GM21381 (cell line): ENCODE results near the gene PDAP1.
"Not testable (repeated sequence)": the region's sequence is repeated elsewhere in the genome, so short reads cannot be mapped to it uniquely, and the experiment has no call there.

ENCODE experiments used
- ATAC-seq: cut with Tn5 transposase; IDR thresholded peaks from one replicate; pipeline ENCODE4 v1.9.1; 2021; ENCODE audit warnings: mild to moderate bottlenecking, moderate library complexity; ENCODE audit not compliant: unreplicated experiment

Gene PDAP1

DNA sequence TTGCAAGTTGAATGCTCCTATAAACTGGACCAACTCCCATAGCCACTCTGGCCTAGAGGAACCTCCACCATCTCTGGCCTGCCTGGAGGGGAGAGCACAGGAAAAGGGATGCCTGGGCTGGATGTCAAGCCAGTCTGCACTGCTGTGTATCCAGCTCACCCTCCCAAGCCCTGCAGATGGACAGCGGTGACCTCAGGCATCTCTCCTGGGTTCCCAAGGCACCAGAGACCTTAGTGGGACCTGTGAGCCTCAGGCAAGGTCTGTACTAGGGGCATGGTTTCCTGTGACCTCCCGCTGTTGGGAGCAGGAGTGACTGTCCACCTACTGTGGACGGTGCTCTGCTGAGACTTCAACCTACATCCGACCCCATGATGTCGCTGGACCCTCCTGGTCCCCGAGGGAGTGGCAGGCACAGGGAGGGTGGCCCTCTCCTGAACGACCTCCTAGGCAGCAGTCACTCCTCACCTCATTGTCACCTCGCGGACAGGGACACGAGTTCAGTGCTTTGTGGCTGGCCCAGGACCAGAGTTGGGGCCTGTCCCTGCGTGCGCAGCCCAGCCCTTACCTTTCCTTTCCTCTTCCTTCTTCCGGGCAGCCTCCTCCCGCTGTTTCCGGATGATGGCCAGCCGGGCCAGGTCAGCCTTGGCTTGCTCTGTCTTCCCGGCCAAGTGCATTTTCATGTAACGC lies 11.0 kb downstream of the PDAP1 start:
- ATAC-seq, result no peak

DNA sequence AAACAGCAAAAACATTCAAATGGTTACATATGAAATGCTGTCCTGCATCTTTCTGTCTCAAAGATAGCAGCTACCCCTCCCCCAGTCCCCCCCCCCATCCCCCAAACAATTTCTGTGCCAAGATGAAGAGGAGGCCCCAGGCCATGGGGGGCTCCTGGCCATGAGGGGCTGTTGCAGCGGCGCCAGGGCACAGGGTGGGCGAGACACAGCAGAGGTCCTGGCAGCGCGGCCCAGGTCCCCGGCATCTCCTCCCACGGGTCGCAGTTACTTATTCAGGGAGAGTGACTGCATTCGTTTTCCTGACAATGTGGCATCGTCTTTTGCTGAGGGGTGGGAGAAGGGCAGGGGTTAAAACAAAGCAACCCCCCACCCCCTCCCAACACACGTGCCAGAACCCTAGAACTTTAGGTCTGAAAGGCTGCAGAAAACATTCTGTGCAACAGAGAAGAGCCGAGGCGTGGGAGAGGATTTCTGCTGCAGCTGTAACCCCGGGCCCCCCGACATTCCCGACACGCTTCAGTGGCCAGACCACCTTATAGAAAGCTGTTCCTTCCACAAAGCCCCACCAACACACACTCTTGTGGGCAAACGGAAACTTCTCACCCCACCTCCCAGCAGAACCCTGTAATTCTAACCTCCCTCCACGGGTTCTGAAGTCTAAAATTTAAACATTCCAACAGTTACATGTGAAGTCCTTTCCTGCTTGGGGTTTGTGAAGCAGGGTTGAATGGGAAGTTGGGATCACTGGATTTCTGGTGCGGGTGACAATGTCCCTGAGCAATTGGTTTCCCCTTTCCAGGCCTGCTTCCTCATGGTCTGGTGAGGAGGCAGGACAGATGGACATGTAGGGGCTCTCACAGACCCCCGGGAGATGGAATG lies 11.7 kb downstream of the PDAP1 start:
- no peak for ATAC-seq

DNA sequence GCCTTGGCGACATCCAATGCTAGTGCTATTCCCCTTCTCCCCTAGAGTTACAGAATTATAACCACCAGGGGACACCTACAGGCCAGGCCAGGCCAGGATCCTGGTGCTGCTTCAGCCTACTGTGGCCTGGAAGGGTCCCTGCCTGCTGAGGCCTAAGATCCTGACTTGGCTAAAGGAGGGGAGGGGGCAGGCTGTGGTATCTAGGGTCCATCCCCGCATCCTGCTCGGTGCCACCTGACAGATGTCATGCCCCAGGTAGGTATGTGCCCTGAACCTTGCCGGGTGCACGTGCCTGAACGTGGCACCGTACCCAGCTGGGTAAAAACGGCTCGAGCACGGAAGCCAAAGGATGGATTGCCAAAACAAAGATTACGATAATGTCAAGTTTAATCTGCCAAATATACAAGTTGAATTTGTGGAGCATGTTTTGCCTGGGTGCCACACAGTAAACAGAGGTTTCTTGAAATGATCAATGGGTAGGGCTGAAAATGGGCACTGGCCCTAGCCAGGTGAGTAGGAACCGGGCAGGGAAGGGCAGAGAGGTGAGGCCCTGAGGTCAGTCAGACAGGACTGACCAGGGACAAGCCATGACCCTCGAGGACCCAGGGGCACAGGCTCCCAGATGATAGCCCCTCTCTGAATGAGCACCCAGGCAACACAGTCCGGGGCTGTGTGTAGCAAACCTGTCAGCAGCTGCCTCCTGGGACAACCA lies 12.6 kb downstream of the PDAP1 start:
- ATAC-seq, result no peak

DNA sequence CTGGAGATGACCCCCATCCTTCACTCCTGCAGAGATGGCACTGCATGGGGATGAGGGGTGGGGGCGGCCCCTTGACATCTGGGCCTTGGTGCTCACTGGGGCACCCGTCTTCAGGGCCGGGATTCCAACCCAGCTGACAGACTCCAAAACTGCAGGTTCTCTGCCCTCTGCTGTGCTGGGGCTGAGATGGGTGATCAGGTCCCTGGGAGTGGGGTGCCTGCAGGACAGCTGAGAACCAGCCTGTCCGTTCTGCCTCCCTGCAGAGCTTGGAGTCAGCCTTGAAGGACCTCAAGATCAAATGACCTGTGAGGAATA lies 14.3 kb downstream of the PDAP1 start:
- no peak for ATAC-seq

DNA sequence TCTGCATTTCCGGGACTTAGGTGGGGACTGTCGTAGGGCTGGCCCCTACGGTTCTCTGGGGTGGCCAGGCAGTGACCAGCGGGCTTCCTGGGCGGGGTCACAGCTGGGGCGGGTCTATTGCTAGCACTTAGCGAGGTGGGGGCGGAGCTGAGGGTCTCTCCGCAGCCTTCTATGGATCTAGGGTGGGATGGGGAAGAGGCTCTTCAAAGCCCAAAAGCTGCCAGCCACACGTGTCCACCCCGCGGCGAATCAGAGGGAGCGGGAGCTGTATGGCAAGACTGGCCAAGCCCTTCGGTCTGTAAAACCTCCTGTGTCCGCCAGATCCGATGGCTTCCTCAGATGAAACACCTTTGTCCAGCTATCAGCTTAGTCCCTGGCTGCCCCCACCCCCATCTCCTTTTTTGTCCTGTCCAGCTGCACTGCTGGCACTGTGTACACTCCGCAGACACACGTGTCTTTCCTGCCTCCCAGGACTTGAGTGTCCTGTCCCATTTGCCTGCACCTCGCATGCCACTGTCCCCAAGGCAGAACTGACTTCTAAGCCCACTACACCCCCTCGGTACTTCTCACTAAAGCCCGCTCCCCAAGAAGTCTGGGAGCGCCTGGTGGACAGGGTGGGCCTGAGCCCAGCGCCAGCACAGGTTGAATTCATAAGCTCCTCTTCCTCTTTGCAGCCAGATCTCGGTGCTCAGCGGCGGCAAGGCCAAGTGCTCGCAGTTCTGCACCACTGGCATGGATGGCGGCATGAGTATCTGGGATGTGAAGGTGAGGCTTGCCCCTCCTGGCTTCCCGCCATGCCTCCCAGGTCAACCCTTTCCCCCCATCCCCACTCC lies 14.8 kb downstream of the PDAP1 start:
- no peak for ATAC-seq

DNA sequence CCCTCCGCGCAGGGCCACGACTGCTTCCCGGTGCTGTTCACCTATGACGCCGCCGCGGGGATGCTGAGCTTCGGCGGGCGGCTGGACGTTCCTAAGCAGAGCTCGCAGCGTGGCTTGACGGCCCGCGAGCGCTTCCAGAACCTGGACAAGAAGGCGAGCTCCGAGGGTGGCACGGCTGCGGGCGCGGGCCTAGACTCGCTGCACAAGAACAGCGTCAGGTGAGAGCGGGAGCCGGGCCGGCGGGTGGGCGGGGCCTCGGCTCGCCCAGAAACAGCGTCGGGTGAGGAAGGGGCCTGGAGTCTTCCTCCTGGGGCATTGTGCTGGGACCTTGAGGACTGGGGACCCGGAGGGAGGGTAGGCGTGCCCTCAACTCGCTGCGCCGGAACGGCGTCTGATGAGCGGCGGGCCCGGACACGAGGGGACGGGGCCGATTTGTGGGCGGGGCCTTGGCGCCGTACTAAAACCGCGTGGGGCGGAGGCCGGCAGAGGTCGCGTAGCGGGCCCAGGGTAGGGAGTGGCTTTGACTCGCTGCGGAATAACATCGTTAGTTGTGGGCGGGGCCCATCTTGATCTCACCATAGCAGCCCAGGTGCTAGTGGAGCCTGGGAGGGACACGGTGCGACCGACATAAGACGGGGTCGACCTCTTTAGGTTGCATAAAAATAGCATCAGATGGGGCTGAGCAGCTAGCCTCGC lies 15.6 kb downstream of the PDAP1 start:
- ATAC-seq, result peak; percentile 66

GRCh38 chr7:99392046-99392445 lies 16.4 kb downstream of the PDAP1 start:
- ATAC-seq, result no peak

GRCh38 chr7:99390941-99391602 lies 17.3 kb downstream of the PDAP1 start:
- no peak for ATAC-seq

DNA sequence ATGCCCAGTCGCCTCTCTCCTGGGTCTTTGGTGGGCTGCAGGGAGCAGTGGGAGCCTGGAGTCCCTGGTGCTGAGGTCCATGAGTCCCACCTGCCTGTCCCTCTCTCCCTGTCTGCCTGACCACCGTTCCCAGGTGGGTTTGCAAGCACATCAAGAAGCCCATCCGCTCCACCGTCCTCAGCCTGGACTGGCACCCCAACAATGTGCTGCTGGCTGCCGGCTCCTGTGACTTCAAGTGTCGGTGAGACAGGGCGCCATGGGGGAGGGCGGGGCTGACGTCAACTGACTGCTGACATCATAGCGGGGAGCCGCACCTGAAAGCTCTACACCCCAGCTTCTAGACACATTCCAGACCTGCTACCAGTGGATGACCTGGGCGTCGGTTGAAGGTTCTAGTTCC lies 18.6 kb downstream of the PDAP1 start:
- no peak for ATAC-seq

- ATAC-seq, result no peak
These were observed 20.5 kb downstream of the PDAP1 start for GRCh38 chr7:99387912-99388311.

GRCh38 chr7:99387239-99387635 lies 21.2 kb downstream of the PDAP1 start:
- ATAC-seq, result not testable (repeated sequence)

GRCh38 chr7:99386584-99387238 lies 21.7 kb downstream of the PDAP1 start:
- ATAC-seq, result no peak

GRCh38 chr7:99385564-99385963 lies 22.8 kb downstream of the PDAP1 start:
- ATAC-seq, result no peak

DNA sequence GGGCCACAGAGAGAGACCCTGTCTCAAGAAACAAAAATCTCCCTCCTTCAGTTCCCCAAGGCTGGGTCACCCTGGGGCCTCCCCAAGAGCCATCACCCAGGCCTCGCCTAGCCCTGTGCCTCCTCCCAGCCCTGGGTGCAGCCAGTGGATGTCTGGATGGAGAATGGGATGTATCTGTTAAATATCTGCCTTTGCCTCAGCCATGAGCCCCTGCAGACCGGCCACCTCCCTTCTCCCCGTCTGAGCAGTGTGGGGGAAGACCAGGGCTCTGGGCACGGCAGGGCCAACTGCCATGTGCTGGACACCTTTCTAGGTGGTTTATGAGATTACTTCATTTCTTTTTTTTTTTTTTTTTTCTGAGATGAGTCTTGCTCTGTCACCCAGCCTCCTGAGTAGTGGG lies 23.9 kb downstream of the PDAP1 start:
- ATAC-seq, result no peak

GRCh38 chr7:99383791-99384370 lies 24.5 kb downstream of the PDAP1 start:
- ATAC-seq, result no peak

DNA sequence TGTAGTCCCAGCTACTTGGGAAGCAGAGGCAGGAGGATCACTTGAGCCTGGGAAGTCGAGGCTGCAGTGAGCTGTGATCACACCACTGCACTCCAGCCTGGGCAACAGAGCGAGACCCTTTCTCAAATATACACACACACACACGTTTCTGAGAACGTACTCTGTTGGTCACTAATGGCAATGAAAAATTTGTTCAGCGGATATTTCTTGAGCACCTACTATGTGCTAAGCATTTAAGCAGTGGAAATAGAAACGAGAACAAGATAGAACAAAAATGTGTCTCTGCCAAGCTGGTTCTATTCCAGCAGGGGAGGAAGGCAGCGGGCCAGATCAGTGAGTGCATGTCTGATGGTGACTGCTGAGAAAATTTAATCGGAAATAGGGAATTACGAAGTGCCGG lies 25.2 kb downstream of the PDAP1 start:
- no peak for ATAC-seq

DNA sequence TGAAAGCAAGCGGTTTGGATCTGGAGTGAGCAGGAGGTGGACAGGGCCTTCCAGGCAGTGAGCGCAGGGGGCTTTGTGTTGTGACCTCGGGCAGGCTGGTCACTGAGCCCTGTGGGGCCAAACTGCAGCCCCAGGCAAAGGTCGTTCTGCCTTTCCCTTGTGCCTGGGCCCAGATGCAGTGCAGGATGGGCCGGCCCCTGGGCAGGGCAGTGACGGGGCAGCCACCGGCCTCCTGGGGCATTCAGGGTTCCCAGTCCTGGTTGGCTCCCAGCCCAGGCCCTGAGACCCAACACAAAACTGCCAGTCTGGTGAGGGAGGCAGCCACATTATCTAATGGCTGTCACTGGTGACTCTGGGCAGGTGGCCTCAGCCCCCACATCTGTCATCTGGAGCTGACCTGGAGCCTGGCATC lies 26.7 kb downstream of the PDAP1 start:
- no peak for ATAC-seq

DNA sequence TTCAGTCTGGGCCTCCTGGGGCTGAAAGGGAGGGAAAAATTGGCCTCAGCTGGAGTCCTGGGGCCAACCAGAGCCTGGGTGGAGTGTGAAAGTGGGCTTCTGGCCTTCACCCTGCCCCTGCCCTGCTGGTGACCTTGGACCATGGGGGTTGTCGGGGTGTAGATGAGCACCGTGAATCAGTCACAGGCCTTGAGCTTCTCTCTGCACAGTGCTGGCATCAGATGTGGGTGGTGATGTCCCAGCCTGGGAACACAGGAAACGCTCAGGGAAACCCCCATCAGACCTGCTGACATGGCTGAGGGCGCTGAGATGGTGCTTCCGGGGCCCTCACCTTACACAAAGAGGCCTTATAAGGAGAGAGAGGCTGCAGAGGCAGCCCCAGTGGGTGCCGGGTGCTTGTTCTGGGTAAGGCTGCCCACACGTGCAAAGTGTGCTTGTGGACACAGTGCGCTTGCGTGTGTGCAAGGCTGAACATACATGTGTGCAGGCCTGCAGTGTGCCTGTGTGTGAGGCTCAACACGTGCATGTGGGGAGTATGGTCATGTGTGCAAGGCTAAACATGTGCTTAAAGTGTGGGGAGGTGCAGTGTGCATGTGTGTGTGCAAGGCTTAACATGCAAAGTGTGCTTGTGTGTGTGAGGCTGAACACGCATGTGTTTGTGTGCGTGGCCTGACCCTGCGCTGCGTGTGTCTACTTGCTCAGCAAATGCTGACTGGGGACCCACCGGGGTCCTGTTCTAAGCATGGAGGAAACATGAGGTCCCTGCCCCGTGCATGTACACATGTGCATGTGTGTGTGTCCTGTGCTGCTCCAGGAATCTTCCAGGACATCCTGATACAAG lies 27.4 kb downstream of the PDAP1 start:
- ATAC-seq, result peak; percentile 67
